A549 (cell line): ENCODE data around the gene RBPJ.

Source experiments
- CTCF ChIP-seq: fragments of >200 bp; sonication (Bioruptor Twin); formaldehyde crosslinking; IDR thresholded peaks from 3 replicates; pipeline ENCODE4 v1.5.1; 2016
- ESRRA ChIP-seq: fragments of 150-350 bp; IDR thresholded peaks from 2 replicates; pipeline ENCODE4 v1.6.1; 2014; ENCODE audit warnings: mild to moderate bottlenecking, low read length, borderline replicate concordance
- POLR2A ChIP-seq: IDR thresholded peaks from 2 replicates; pipeline ENCODE4 v1.6.1; 2012; ENCODE audit warnings: mild to moderate bottlenecking, low read length

DNA sequence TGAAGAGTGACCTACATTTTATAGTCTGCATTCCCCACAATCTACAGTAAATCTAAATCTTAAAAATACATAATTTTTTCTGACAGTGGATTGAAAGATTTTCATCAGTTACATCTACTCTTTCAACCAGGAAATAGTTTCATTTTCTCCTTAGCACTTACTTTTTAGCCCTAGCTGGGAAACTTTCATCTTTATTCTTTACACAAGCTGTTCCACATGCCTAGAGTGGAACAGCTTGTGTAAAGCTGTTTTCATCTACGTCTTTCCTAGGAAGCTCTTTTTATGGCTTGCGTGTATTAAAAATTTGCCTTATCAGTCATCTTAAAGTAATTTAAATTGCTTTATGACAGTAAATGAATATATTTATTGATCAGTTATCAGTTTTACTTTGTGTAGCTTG is 40.5 kb downstream of the RBPJ start:
- TF ChIP-seq ESRRA (no peak), CTCF (no peak), POLR2A (no peak)
